SU-DHL-6 (cell line): ENCODE results near the gene RIMBP3C.
"Not testable (repeated sequence)": the region's sequence is repeated elsewhere in the genome, so short reads cannot be mapped to it uniquely, and the experiment has no call there.

Experiments
- H2AFZ ChIP-seq: fragments of 200-600 bp; sonication (generic); 2 replicates; pipeline ENCODE4 v1.6.1; 2014; ENCODE audit warnings: low read depth, mild to moderate bottlenecking, moderate library complexity, mixed read lengths, antibody characterized with exemption, low read length; ENCODE audit not compliant: severe bottlenecking
- H3F3A ChIP-seq: fragments of 200-600 bp; shearing (Covaris generic); 2 replicates; pipeline ENCODE4 v1.6.0; 2016; ENCODE audit warnings: antibody characterized with exemption, mild to moderate bottlenecking; ENCODE audit not compliant: insufficient read depth
- H3K27ac ChIP-seq: fragments of 200-600 bp; sonication (generic); 2 replicates; pipeline ENCODE4 v1.5.1; 2016; ENCODE audit warnings: low read depth, mild to moderate bottlenecking, low read length, moderate library complexity, mixed read lengths
- H3K27me3 ChIP-seq: fragments of 200-600 bp; sonication (generic), shearing (Covaris generic); 2 replicates; pipeline ENCODE4 v1.6.0; 2014; ENCODE audit warnings: mild to moderate bottlenecking, low read length
- H3K36me3 ChIP-seq: fragments of 200-600 bp; sonication (generic); 2 replicates; pipeline ENCODE4 v1.6.1; 2014; ENCODE audit warnings: mild to moderate bottlenecking, low read length, mixed read lengths
- H3K4me2 ChIP-seq: fragments of 300-600, 200-600 bp; shearing (Covaris generic), sonication (generic); 2 replicates; pipeline ENCODE4 v1.6.0; 2014; ENCODE audit warnings: low read length, low read depth, mild to moderate bottlenecking; ENCODE audit not compliant: poor library complexity, severe bottlenecking
- H3K4me3 ChIP-seq: fragments of 200-600 bp; sonication (generic); 2 replicates; pipeline ENCODE4 v1.5.1; 2014; ENCODE audit warnings: antibody characterized with exemption, low read length, mild to moderate bottlenecking, mixed read lengths; ENCODE audit not compliant: insufficient read depth, poor library complexity, severe bottlenecking
- H3K79me2 ChIP-seq: fragments of 200-600 bp; sonication (generic); 2 replicates; pipeline ENCODE4 v1.6.1; 2014; ENCODE audit warnings: mild to moderate bottlenecking, low read length, moderate library complexity; ENCODE audit not compliant: insufficient read depth
- H3K9ac ChIP-seq: fragments of 200-600 bp; sonication (generic); 2 replicates; pipeline ENCODE4 v1.7.0; 2014; ENCODE audit warnings: mild to moderate bottlenecking, low read length
- H3K9me2 ChIP-seq: fragments of 200-600 bp; sonication (generic); replicated peaks from 2 replicates; pipeline ENCODE4 v1.6.1; 2014; ENCODE audit warnings: low read length; ENCODE audit not compliant: insufficient read depth
- H3K9me3 ChIP-seq: fragments of 200-600 bp; sonication (generic); 2 replicates; pipeline ENCODE4 v1.6.1; 2014; ENCODE audit warnings: low read length, mixed read lengths; ENCODE audit not compliant: insufficient read depth
- H4K20me1 ChIP-seq: fragments of 200-600 bp; sonication (generic); 2 replicates; pipeline ENCODE4 v1.6.1; 2014; ENCODE audit warnings: low read depth, mild to moderate bottlenecking, antibody characterized with exemption, low read length, moderate library complexity, mixed read lengths
- CTCF ChIP-seq: fragments of 200-600 bp; sonication (generic); IDR thresholded peaks from one replicate; pipeline ENCODE4 v1.5.1; 2017; ENCODE audit warnings: antibody characterized with exemption, mild to moderate bottlenecking, low read length, moderate library complexity; ENCODE audit not compliant: insufficient read depth, poor library complexity, severe bottlenecking
- EZH2phosphoT487 ChIP-seq: fragments of 200-600 bp; sonication (generic), shearing (Covaris generic); conservative IDR thresholded peaks from 2 replicates; pipeline ENCODE4 v1.6.1; 2018; ENCODE audit warnings: mild to moderate bottlenecking, antibody characterized with exemption, low read length, moderate library complexity, mixed read lengths

The RIMBP3C gene

DNA sequence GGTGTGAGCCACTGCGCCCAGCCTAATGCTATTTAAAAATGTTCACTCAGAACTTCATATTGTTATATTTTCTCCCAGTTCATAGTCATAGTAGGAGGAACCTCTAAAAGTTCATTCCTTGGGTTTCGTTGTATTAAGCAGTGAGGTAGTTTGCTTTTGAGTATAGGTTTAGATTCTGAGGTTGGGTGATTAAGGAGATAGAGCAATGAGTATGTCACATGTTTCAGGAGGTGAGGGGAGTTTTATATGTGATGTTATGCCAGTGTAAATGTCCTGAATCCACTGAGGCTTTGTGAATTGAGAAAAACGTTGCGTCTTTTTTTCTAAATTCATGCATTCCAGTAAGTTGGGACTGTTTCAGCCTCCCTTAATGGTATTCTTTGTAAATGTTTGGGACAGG, 20.4 kb upstream of the RIMBP3C start:
- no peak for TF ChIP-seq EZH2phosphoT487
- TF ChIP-seq CTCF: no peak
- peaks cover 13% of the 10 kb centered on the region; the same call in 1 of the 2 replicates for H4K20me1 ChIP-seq

GRCh38 chr22:21570398-21570797, 19.1 kb upstream of the RIMBP3C start:
- no peaks in the 10 kb centered on the region for H3K9me3 ChIP-seq
- no peak overlapping the region for H2AFZ ChIP-seq
- H3K4me2 ChIP-seq: peak overlapping the region; percentile 92
- no peaks in the 10 kb centered on the region for H3K36me3 ChIP-seq
- no peak overlapping the region for H3K9ac ChIP-seq
- no peak for TF ChIP-seq EZH2phosphoT487
- no peak for TF ChIP-seq CTCF
- peaks cover 75% of the 10 kb centered on the region for H3K79me2 ChIP-seq
- peaks cover 13% of the 10 kb centered on the region; the same call in 1 of the 2 replicates for H4K20me1 ChIP-seq
- no peaks in the 10 kb centered on the region for H3F3A ChIP-seq
- no peaks in the 10 kb centered on the region for H3K27me3 ChIP-seq
- H3K27ac ChIP-seq: no peak overlapping the region
- H3K4me3 ChIP-seq: no peak overlapping the region
- no peaks in the 10 kb centered on the region for H3K9me2 ChIP-seq

More for the DNA sequence above, 20.4 kb upstream of the RIMBP3C start:
- no peaks in the 10 kb centered on the region for H3K9me2 ChIP-seq
- H3K4me3 ChIP-seq: no peak overlapping the region
- H3K79me2 ChIP-seq: peaks cover 84% of the 10 kb centered on the region
- H3K36me3 ChIP-seq: no peaks in the 10 kb centered on the region
- no peaks in the 10 kb centered on the region for H3K9me3 ChIP-seq
- H2AFZ ChIP-seq: no peak overlapping the region
- no peak overlapping the region for H3K27ac ChIP-seq
- no peak overlapping the region for H3K4me2 ChIP-seq
- no peaks in the 10 kb centered on the region for H3K27me3 ChIP-seq
- H3K9ac ChIP-seq: no peak overlapping the region
- no peaks in the 10 kb centered on the region for H3F3A ChIP-seq

DNA sequence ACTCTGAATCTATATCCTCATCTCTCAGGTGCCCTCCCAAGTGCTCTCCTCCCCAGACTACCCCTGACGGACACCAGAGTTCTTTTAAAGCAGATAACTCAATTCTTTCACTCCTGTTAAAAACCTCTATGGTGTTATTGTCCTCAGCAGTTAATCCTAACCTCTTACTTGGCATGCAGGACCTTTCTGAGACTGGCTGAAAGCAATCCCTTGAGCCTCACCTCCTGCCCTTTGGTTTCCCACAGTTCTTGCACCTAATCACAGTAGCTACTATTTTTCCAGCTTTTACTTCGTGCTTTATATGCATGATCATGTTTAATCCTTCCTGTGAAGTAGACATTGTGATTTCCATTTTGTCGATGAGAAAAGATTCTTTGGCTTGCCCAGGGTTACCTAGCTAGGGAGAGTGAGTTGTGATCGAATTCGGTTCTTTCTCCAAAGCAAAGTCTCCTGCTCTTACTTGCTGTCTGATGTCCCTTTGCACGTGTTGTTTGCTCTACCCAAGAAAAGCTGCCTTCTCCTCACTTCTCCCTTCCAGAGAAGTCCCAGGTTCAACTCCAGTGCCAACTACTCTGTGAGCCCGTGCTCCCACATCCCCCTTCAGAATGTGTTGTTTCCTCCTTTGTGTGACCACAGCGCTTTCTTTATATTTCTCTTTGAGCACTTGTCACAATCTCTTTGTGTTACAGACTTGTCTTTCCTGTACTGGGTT, 18.4 kb upstream of the RIMBP3C start:
- Histone ChIP-seq H3K9ac (peak overlapping the region; percentile 90), H3K9me2 (no peaks in the 10 kb centered on the region), H3K27ac (no peak overlapping the region), H3K4me2 (peak overlapping the region; percentile 92), H4K20me1 (peaks cover 13% of the 10 kb centered on the region; the same call in 1 of the 2 replicates), H2AFZ (no peak overlapping the region), H3K36me3 (no peaks in the 10 kb centered on the region), H3K9me3 (no peaks in the 10 kb centered on the region), H3K4me3 (peak overlapping the region; percentile 22), H3F3A (no peaks in the 10 kb centered on the region), H3K79me2 (peaks cover 69% of the 10 kb centered on the region), H3K27me3 (no peaks in the 10 kb centered on the region)
- TF ChIP-seq EZH2phosphoT487 (no peak), CTCF (no peak)

DNA sequence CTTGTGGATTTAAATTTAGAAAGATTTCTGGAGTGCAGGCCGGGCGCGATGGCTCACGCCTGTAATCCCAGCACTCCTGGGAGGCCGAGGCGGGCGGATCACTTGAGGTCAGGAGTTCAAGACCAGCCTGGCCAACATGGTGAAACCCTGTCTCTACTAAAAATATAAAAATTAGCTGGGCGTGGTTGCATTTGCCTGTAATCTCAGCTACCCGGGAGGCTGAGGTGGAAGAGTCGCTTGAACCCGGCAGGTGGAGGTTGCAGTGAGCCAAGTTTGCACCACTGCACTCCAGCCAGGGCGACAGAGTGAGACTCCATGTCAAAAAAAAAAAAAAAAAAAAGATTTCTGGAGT, 17.8 kb upstream of the RIMBP3C start:
- not testable (repeated sequence) for H3K9me2 ChIP-seq, H3K9me3 ChIP-seq, H3K36me3 ChIP-seq, H3K27me3 ChIP-seq, H3F3A ChIP-seq, H2AFZ ChIP-seq, H3K27ac ChIP-seq
- H4K20me1 ChIP-seq: peaks cover 13% of the 10 kb centered on the region; the same call in 1 of the 2 replicates
- peak overlapping the region; percentile 90 for H3K9ac ChIP-seq
- H3K4me3 ChIP-seq: peak overlapping the region; percentile 72
- H3K79me2 ChIP-seq: peaks cover 64% of the 10 kb centered on the region
- peak overlapping the region; percentile 92 for H3K4me2 ChIP-seq
